ENCODE results near the gene RPS6KA2.
"Not testable (repeated sequence)": the region's sequence is repeated elsewhere in the genome, so short reads cannot be mapped to it uniquely, and the experiment has no call there.

Gene RPS6KA2

GRCh38 chr6:166655713-166656229, 28.7 kb upstream of the RPS6KA2 start:
- DNase-seq = no peak

GRCh38 chr6:166655251-166655650, 28.2 kb upstream of the RPS6KA2 start:
- no peak for DNase-seq

- no peak for DNase-seq
Measured at GRCh38 chr6:166654573-166654972, 27.5 kb upstream of the RPS6KA2 start.

GRCh38 chr6:166653639-166653941, 26.5 kb upstream of the RPS6KA2 start:
- DNase-seq = no peak

GRCh38 chr6:166650824-166651807, 24.1 kb upstream of the RPS6KA2 start:
- DNase-seq = no peak

GRCh38 chr6:166650047-166650446, 23.0 kb upstream of the RPS6KA2 start:
- no peak for DNase-seq

- DNase-seq = no peak
Measured at GRCh38 chr6:166648846-166649245, 21.8 kb upstream of the RPS6KA2 start.

GRCh38 chr6:166647896-166648295, 20.8 kb upstream of the RPS6KA2 start:
- DNase-seq = no peak

GRCh38 chr6:166646716-166647115, 19.7 kb upstream of the RPS6KA2 start:
- DNase-seq = no peak

- DNase-seq = no peak
Measured at GRCh38 chr6:166645896-166646295, 18.8 kb upstream of the RPS6KA2 start.

- DNase-seq = no peak
Measured at GRCh38 chr6:166644681-166645080, 17.6 kb upstream of the RPS6KA2 start.

- DNase-seq = no peak
Measured at GRCh38 chr6:166643891-166644590, 17.0 kb upstream of the RPS6KA2 start.

GRCh38 chr6:166642646-166643045, 15.6 kb upstream of the RPS6KA2 start:
- DNase-seq = no peak

GRCh38 chr6:166640342-166641043, 13.4 kb upstream of the RPS6KA2 start:
- no peak for DNase-seq

GRCh38 chr6:166639921-166640320, 12.9 kb upstream of the RPS6KA2 start:
- no peak for DNase-seq

- no peak for DNase-seq
Measured at GRCh38 chr6:166638573-166638964, 11.5 kb upstream of the RPS6KA2 start.

GRCh38 chr6:166637812-166638572, 10.9 kb upstream of the RPS6KA2 start:
- DNase-seq = no peak

- no peak for DNase-seq
Measured at GRCh38 chr6:166636934-166637333, 9.9 kb upstream of the RPS6KA2 start.

GRCh38 chr6:166636191-166636933, 9.3 kb upstream of the RPS6KA2 start:
- DNase-seq = no peak

GRCh38 chr6:166635013-166635970, 8.2 kb upstream of the RPS6KA2 start:
- DNase-seq = no peak

- DNase-seq = not testable (repeated sequence)
Measured at GRCh38 chr6:166634581-166634980, 7.5 kb upstream of the RPS6KA2 start.

Measured in CD4-positive, alpha-beta T cell treated with Interleukin-17A for 1 hour (primary cell).